ENCODE measurements around the gene FRS3. TPM values are rescaled to one million over a fixed set of nuclear protein-coding genes. Genes with fewer than 3 reads are reported as not detected.

The FRS3 gene
- total RNA-seq, 1 donor from 2014 or later: 7.6 TPM

GRCh38 chr6:41731561-41732086 lies 48.1 kb downstream of the FRS3 start:
- DNase-seq (ENCODE audit: low spot score, unreplicated experiment): no peak
- Mint-ChIP-seq H3K27ac (no peak overlapping the region), H3K4me3 (ENCODE audit: low read depth) (no peak overlapping the region), H3K9me3 (ENCODE audit: low read depth) (no peaks in the 10 kb centered on the region), H3K4me1 (ENCODE audit: low read depth) (no peaks in the 10 kb centered on the region), H3K36me3 (ENCODE audit: insufficient read depth) (no peaks in the 10 kb centered on the region), H3K27me3 (peaks cover 37% of the 10 kb centered on the region)
- no peak for TF ChIP-seq CTCF (IDR thresholded peaks at IDR 0.05; ENCODE audit: unreplicated experiment)

- H3K27ac Mint-ChIP-seq: no peak overlapping the region
- H3K4me3 Mint-ChIP-seq (ENCODE audit: low read depth): no peak overlapping the region
- H3K36me3 Mint-ChIP-seq (ENCODE audit: insufficient read depth): no peaks in the 10 kb centered on the region
- no peaks in the 10 kb centered on the region for H3K9me3 Mint-ChIP-seq (ENCODE audit: low read depth)
- no peak for DNase-seq (ENCODE audit: low spot score, unreplicated experiment)
- H3K4me1 Mint-ChIP-seq (ENCODE audit: low read depth): no peaks in the 10 kb centered on the region
- TF ChIP-seq CTCF (IDR thresholded peaks at IDR 0.05; ENCODE audit: unreplicated experiment): no peak
- H3K27me3 Mint-ChIP-seq: peaks cover 37% of the 10 kb centered on the region
Measured at GRCh38 chr6:41730531-41731436, 48.9 kb downstream of the FRS3 start.

GRCh38 chr6:41729624-41730023 lies 50.1 kb downstream of the FRS3 start:
- Mint-ChIP-seq H3K4me3 (ENCODE audit: low read depth) (no peak overlapping the region), H3K9me3 (ENCODE audit: low read depth) (no peaks in the 10 kb centered on the region), H3K27ac (no peak overlapping the region), H3K4me1 (ENCODE audit: low read depth) (no peaks in the 10 kb centered on the region), H3K27me3 (peaks cover 37% of the 10 kb centered on the region), H3K36me3 (ENCODE audit: insufficient read depth) (no peaks in the 10 kb centered on the region)
- TF ChIP-seq CTCF (IDR thresholded peaks at IDR 0.05; ENCODE audit: unreplicated experiment): no peak
- no peak for DNase-seq (ENCODE audit: low spot score, unreplicated experiment)

- H3K27ac Mint-ChIP-seq: no peak overlapping the region
- no peak for DNase-seq (ENCODE audit: low spot score, unreplicated experiment)
- H3K27me3 Mint-ChIP-seq: peaks cover 36% of the 10 kb centered on the region
- H3K9me3 Mint-ChIP-seq (ENCODE audit: low read depth): no peaks in the 10 kb centered on the region
- H3K4me3 Mint-ChIP-seq (ENCODE audit: low read depth): no peak overlapping the region
- peaks cover 2% of the 10 kb centered on the region for H3K4me1 Mint-ChIP-seq (ENCODE audit: low read depth)
- no peaks in the 10 kb centered on the region for H3K36me3 Mint-ChIP-seq (ENCODE audit: insufficient read depth)
- no peak for TF ChIP-seq CTCF (IDR thresholded peaks at IDR 0.05; ENCODE audit: unreplicated experiment)
Measured at GRCh38 chr6:41728954-41729353, 50.7 kb downstream of the FRS3 start.

GRCh38 chr6:41728073-41728936 lies 51.4 kb downstream of the FRS3 start:
- no peak for DNase-seq (ENCODE audit: low spot score, unreplicated experiment)
- no peak for TF ChIP-seq CTCF (IDR thresholded peaks at IDR 0.05; ENCODE audit: unreplicated experiment)
- Mint-ChIP-seq H3K36me3 (ENCODE audit: insufficient read depth) (no peaks in the 10 kb centered on the region), H3K4me1 (ENCODE audit: low read depth) (peaks cover 6% of the 10 kb centered on the region), H3K4me3 (ENCODE audit: low read depth) (no peak overlapping the region), H3K27me3 (peaks cover 30% of the 10 kb centered on the region), H3K9me3 (ENCODE audit: low read depth) (no peaks in the 10 kb centered on the region), H3K27ac (no peak overlapping the region)
